Inflammatory macrophage treated with lipopolysaccharide for 4 hours (primary cell): ENCODE data around the gene CHMP4A.
"Not testable (repeated sequence)": the region's sequence is repeated elsewhere in the genome, so short reads cannot be mapped to it uniquely, and the experiment has no call there.

Experiments
- DNase-seq: peaks from one replicate; pipeline ENCODE4 v3.0.0-alpha.2; 2020

CHMP4A gene

DNA sequence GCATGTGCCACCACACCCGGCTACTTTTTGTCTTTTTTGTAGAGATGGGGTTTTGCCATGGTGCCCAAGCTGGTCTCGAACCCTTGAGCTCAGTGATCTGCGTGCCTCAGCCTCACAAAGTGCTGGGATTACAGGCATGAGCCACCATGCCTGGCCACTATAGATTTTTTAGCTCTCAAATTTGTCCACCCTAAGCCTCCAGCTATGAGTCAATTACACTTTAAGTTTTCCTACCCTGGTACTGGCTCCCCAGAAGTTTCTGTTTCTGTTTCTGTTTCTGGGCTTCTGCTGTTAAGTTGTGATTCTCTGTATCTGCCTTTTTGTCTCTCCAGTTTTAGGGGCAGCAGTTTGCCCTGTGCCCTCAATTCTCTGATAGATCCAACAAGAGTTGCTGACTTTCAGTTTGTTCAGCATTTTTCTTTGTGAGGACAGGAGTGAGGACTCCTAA is 33.5 kb upstream of the CHMP4A start:
- peak; percentile 83 for DNase-seq

DNA sequence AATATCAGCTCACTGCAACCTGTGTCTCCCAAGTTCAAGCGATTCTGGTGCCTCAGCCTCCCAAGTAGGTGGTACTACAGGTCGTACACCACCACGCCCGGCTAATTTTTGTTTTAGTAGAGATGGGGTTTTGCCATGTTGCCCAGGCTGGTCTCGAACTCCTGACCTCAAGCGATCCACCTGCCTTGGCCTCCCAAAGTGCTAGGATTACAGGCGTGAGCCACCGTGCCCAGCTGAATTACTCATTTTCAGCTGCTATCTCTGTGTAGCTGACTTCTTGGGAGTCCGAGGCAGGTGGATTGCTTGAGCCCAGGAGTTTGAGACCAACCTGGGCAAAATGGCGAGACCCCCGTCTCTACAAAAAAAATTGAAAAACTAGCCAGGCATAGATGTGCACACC is 32.1 kb upstream of the CHMP4A start:
- DNase-seq = not testable (repeated sequence)

DNA sequence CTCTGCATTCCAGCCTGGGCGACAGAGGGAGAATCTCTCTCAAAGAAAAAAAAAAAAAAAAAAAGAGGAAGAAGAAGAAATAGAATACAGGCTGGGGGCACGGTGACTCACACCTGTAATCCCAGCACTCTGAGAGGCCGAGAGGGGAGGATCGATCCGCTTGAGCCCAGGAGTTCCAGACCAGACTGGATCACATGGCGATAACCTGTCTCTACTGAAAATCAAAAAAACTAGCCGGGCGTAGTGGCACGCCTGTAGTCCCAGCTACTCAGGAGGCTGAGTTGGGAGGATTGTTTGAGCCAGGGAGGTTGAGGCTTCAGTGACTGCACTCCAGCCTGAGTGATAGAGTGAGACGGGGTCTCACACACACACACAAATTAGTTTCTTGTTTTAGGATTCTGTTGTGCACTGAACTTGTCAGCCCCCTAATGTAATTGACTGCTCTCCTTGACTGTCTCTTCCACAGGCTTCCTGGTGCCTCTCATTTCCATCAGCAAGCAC is 30.1 kb upstream of the CHMP4A start:
- DNase-seq = peak; percentile 68

DNA sequence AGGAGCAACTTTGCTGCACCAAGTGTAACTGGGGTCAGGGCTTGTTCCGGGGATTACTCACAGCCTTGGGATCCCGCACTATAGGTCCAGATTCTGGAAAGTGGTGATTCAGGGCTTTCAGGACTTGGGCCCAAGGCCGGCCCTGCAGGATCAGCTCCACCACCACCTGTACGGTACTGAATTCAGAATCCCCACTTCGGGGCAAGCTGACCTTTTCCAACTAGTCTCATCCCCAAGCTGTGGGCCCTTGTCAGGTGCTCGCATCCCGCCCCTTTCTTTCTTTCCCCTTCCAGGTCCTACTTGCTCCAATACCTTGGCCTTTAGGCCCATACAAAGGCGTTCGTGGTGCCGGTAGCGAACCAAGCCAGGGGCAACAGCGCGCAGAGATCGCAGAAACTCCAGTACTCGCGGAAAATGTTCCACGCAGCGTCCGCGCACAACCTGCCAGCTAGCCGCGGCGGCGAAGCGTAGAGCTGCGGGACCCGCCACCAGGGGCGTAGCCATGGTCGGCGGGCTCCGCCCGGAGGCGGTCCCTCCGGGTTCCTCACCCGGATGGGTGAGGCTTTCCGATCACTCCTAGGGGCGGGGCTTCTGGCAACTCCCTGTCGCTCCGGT is 28.6 kb upstream of the CHMP4A start:
- DNase-seq = peak; percentile 95

DNA sequence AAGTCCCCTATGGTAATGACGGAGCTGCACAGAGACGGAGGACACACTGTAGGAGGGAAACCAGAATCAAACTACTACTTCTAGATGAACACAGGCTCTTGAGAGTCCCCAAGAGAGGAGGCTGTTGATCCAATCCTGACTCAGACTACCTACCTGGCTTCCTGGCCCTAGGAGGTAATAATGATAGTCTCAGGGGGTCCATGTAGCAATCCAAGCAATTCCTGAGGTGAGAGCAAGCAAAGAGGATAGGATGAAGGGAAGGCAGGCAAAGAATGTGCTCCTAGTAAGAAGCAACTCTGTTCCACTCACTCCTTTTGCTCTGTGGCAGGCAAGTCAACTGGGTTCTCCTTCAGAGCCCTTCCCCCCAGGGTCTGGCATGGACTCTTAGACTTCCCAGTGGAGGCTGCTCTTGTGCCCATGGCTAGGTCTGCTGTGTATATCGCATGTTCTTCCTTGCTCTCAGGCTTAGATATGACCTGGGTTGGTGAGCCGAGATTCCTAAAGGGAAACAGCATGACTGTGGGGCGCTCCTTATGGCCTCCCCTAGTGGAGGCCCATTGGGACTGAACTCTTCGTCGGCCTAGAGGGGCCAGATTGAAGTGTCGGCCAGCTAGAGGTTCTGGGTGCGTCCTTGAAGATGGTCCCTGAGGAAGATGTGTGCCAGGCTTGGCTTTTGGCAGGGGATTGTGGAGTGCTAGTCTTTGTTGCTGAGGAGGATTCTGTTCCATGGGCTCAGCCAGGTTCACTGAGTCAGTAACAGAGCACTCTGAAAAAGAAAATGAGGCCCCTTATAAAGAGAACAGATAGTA is 27.0 kb upstream of the CHMP4A start:
- no peak for DNase-seq

DNA sequence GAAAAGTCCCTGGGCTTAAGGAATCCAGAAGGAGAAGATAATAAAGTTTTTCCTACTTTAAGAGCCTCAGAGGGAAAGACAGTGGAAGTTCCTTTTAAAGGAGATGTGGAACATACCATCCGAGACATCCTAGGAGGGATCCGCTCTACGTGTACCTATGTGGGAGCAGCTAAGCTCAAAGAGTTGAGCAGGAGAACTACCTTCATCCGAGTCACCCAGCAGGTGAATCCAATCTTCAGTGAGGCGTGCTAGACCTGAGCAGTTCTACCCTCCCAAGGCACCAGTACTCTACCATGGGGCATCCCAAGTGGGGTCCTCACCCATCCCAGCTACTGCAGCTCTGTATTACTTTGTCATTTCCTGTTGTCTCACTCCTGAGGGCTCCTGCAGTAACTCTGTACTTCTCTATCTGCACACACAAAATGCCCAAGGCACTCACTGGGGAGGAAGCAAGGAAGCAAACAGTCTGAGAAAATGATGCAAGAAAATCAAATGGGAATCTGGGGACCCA is 25.3 kb upstream of the CHMP4A start:
- DNase-seq = no peak

DNA sequence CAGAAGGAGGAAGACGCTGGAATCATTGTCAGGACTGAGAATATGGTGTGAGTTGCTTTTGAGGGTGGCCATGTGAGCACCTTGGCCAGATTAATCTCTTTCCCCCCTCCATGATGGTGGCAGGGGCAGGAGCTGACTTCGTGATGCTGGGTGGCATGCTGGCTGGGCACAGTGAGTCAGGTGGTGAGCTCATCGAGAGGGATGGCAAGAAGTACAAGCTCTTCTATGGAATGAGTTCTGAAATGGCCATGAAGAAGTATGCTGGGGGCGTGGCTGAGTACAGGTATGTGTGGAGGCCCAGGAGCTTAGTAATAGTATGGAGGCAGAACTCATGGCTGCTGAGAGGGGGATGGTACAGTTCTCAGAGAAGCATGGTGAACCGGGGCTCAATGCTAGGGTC is 24.8 kb upstream of the CHMP4A start:
- DNase-seq = no peak

DNA sequence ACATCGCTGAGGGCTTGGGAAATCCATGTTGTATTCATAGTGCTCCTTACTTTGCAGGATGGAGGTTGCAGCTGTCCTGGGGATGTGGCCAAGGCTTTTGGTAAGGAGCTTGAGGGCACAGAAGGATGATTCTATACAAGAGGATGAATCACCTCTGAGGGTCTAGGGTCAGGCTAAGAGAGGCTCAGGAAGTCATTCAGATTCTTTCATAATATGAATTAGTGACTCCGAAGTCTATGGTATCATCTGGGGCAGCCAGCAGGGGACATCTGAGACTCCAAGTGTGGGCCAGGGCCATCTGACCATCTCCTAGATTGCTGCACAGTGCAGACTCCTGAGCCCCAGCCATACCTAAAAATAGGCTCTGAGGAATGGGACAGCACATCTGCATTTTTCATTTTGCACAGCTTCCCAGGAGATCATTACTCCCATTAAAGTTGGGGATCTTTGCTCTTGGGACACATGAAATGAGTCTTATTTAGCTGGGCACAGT is 24.2 kb upstream of the CHMP4A start:
- DNase-seq = no peak

DNA sequence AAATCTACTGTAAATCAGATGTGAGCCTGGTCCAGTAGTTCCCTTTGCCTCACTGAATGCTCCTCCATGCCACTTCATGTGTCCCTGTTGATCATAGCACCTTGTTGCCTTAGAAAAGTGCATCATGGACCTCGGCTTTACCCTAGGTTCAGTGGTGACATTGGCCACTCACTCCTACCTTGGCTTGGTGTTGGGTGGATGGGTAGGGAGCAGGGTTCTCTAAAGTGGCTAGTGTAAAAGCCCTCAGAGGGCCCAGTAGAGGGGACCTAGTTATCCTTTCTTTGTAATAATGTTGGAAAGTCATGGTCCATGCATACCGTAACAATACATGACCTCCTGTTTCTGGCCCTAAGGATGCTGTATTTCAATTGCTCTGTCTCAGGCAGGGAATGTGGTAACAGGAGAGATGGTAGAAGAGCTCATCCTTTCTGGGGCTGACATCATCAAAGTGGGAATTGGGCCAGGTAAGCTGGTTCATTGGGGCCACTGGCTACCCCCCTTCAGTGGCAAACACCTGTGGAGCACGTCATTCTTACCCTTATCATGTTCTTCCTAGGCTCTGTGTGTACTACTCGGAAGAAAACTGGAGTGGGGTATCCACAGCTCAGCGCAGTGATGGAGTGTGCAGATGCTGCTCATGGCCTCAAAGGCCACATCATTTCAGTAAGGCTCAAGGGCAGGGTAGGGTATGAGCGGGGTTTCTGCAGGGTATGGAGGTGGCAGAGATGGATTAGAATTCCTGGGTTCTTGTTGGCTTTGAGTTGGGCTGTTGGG is 23.6 kb upstream of the CHMP4A start:
- no peak for DNase-seq

DNA sequence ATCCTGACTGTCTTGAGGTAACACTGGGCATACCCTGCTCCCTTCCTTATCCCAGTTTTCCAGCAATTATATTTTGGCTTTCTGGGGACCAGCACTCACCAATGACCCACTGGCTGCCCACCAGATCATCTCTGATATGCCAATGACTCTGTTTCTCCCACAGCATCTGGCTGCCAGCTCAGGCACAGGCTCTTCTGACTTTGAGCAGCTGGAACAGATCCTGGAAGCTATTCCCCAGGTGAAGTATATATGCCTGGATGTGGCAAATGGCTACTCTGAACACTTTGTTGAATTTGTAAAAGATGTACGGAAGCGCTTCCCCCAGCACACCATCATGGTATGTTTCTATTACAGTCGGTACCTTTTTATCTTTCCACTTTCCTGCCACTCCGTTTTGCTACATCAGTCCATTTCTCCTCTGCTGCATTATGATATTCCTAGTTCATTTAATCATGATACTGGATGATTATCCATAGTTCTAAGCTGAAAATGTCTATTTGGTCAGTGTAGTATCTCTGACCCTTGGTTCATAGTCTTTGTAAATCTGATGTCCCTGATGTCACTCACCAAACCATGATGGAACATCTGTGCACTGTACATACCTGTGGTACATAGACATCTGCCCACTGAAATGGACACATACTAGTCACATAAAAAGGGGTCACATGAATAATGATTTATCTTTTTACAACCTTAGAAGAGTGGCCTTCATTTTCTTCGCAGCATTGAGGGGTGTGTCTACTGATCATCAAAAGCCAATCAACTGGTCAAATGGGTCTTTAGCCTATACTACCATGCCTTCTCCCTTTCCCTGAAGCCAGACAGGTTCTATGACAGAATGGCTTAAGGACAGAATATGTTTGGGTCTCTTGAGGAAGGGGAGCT is 22.8 kb upstream of the CHMP4A start:
- DNase-seq = no peak

DNA sequence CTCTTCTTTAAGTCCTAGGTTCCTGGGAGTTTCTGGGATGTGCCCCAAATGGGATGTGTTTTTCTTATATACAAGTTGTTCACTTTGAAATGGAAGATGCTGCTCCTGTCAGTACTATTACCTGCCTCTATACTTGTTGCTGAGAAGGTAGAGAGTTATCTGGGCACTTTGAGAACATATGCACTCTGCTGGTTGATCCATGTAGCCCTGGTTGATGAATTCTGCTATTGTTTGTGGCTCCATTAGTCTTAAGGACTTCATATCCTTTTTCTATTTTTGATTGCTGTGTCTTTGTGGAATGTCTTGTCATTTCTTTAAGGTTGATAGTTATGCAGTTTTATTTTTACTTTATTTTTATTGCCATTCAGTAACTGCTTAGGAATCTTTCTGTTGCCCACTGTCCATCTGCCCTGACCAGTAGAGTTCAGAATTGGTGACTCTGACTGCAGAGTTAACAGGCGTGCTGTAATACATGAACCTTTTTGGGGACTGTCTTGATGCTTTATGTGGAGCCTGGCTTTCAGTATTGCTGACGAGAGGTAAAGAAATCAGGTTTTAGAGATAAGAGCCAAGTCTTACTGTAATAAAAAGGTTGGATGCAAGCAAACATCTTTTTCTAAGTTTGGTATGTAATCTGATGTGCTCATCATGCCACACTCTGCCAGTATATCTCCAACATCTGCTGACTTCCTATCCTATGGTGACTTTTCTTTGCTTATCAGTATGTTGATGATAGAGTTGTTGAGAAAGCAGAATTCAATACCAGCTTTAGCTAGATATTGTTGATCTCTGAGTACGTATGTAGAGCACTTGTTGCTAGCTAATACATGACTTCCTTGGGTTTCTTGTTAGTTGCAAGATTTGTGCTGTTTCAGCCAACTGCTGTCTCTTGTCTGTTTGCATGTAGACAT is 21.1 kb upstream of the CHMP4A start:
- no peak for DNase-seq

DNA sequence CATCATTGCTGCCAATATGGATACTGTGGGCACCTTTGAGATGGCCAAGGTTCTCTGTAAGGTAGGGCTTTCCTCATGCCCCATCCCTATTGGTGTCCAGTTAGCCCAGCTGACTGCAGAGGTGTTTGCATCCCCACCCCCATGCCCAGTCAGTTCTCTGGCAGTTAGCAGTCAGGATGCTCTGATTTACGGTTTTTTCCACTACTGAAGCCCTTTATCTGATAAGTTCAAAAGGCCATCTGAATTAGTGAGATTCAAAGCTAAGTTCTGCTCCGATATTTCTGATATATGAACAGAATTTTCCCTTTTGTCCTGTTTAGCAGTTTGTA is 20.2 kb upstream of the CHMP4A start:
- DNase-seq = no peak

DNA sequence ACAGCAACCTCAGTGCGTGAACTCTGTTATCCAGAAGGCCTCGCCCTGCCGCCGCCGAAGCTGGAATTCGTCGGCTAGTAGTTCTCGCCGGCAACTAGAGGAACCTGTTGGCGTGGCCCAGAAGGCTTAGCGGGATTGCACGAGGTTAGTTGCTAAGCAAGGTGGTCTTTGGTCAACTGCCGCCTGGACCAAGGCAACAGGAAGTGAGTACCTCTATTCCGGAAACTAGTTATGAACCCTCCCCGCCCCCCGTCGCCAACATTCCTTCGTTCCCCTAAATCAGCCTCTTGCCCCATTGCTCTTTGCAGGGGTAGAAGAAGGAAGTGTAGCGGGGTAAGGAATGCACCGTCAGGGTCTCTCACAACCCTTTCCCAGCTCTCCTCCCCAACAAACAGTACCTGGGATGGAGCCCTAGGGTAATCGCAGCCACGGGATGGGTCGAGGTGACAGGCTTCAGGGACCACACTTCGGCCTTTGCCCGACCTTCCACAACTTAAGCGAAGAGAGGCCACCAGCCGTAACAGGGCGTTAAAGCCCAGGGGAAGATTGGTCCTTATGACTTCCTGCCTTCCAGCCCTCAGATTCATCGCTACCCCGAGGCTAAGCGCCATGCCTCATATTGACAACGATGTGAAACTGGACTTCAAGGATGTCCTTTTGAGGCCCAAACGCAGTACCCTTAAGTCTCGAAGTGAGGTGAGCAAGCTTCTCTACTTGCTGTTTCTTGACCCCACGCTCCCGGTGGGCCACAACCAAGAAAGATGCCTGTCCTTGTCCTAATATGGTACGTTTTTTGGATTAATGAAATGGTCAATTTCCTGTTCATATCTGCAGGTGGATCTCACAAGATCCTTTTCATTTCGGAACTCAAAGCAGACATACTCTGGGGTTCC is 19.6 kb upstream of the CHMP4A start, which contains the start of gene GMPR2:
Gene GMPR2, plus strand, starts transcription at position 285 of the 893 bp plus-strand sequence. Its CDS starts 325 bp downstream, at position 610.
- peak; percentile 21 for DNase-seq

DNA sequence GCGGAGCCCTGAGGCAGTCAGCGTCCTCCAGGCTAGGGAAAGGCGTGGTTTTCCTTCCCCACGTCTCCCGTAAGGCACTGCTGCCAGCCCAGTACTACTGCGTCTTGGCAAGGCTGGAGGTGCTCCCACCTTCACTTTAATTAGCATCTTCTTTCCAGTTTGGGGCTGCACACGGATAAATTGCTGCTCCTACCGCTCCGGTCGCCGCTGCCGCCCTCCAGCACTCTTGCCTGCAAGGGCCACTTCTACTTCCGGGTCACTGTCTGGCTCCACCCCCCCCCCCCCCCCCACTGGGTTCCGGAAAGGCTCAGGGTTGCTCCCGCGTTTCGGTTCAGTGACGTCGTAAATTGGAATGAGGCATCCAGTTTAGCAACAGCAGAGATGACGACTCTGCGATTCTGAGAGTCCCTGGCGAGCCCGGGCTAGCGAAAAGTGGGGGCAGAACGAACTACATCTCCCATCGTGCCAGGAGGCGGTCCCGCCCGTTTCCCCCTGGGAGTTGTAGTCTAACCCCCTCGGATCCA is 18.9 kb upstream of the CHMP4A start, which contains the start of gene NEDD8:
Gene NEDD8, minus strand, starts transcription at position 247 of the 524 bp plus-strand sequence. Its CDS starts 100 bp downstream, at position 147.
- peak; percentile 99 for DNase-seq

DNA sequence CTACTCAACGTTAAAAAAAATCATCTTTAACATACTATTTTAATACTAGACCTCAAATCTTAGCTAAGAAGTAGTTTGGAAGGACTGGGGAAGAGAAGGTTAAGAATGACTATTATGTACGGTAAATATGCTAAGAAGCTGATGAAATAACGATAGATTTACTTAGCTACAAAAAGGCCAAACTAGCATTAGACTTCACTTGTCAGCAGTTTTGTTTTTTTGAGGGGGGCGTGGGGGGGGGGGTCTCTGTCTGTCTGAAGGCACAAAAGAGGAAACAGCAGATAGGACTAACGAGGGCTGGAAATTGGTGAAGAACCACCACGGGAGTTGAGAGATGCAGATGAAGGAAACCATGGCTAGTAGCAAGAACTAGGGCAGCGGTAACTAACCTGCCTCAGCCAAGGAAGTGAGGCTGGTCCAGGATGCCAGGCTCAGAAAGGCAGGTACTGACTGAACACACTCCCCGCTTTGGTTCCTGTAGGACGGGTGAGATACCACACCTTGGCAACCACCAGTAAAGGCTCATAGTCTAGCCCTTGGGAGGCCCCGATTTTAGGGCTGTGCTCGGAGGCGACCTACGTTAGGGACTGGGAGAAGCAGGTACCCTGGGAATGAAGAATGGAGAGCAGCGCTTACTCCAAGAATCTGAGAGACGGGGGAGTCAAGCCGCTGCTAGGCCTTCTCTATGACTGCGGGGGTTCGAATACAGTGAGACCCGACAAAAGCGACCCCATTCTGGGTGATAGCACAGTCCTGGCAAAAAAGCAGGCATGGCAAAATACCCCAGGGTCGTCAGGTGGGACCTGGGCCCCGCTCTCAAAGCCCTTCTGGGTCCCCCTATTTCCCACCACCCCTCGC is 18.2 kb upstream of the CHMP4A start:
- no peak for DNase-seq

DNA sequence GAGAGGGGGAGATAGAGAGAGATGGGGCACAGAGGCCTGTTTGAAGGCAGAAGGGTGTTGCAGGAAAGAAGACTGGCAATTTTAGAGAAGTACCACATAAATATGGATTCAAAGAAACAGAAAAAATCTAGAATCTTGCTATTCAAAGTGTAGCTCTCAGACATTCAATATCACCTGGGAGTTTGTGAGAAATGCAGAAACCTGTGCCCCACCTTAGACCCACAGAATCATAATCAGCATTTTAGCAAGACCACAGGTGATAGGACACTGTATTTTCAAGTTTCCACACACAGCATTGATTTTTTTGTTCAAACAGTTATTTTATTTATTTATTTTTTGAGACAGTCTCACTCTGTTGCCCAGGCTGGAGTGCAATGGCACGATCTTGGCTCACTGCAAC is 15.6 kb upstream of the CHMP4A start:
- DNase-seq = no peak

DNA sequence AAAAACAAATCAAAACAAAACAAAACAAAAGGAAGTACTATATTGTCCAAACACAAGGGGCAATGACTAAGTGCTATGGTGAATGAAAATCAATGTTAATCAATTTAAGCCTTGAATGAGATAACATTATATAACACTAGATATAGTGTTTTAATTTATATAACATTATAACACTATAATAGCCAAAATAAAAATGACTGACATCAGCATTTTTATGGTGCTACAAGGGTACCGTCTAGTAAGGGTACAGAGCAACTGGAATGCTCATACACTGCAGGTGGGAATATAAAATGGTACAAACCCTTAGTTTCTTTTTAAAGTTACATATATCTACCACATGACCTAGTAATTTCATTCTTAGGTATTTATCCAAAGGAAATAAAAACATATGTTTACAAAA is 13.2 kb upstream of the CHMP4A start:
- no peak for DNase-seq

DNA sequence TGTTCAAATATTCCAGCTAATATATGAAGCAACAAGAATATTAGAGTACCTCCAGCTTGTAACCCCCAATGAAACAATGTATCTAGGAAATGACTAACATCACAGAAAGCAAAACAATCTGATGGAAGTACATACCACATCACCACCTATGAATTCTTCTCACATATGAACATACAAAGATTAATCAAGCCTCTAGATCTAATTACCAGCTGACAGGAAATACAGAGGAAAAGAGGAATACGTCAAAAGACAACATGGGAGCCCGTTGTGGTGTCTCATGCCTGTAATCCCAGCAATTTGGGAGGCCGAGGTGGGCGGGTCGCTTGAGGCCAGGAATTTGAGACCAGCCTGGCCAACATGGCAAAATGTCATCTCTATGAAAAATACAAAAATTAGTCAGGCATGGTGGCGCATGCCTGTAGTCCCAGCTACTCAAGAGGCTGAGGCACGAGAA is 11.4 kb upstream of the CHMP4A start:
- DNase-seq = no peak
